ENCODE results near the gene SYPL2.

Gene SYPL2

DNA sequence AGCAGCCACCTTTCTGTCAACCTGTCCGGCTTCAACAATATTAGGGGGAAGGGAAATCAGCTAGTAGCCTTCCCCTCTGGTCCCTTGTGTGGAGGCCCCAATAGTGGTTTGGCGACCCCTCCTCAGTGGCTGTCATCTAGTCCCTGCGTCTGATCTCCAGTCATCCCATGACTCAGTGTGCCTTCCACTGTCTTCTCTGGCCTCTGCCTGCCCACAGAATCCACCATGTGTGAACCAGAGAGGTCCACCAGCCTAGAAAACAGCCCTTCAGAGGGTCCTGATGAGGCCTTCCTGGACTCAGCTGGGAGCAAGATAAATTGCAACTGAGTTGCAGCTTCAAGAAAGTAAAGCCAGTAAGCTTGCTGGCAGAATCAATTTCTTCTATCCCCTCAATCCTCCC lies 13.6 kb downstream of the SYPL2 start:
- no peak for DNase-seq (ENCODE audit: low read depth)
- TF ChIP-seq POLR2A (IDR thresholded peaks at IDR 0.05; ENCODE audit: extremely low read depth, insufficient read length) (no peak), MYC (IDR thresholded peaks at IDR 0.05; ENCODE audit: low read depth, low read length) (no peak)
- TF ChIP-seq, protein P1, sequence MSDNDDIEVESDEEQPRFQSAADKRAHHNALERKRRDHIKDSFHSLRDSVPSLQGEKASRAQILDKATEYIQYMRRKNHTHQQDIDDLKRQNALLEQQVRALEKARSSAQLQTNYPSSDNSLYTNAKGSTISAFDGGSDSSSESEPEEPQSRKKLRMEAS (IDR thresholded peaks at IDR 0.05; ENCODE audit: low read depth, low read length), result no peak
- TF ChIP-seq, protein P2, sequence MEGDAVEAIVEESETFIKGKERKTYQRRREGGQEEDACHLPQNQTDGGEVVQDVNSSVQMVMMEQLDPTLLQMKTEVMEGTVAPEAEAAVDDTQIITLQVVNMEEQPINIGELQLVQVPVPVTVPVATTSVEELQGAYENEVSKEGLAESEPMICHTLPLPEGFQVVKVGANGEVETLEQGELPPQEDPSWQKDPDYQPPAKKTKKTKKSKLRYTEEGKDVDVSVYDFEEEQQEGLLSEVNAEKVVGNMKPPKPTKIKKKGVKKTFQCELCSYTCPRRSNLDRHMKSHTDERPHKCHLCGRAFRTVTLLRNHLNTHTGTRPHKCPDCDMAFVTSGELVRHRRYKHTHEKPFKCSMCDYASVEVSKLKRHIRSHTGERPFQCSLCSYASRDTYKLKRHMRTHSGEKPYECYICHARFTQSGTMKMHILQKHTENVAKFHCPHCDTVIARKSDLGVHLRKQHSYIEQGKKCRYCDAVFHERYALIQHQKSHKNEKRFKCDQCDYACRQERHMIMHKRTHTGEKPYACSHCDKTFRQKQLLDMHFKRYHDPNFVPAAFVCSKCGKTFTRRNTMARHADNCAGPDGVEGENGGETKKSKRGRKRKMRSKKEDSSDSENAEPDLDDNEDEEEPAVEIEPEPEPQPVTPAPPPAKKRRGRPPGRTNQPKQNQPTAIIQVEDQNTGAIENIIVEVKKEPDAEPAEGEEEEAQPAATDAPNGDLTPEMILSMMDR (IDR thresholded peaks at IDR 0.05; ENCODE audit: low read depth, low read length), result no peak
- H3K4me3 ChIP-seq (ENCODE audit: low read depth, low read length), result no peak overlapping the region

DNA sequence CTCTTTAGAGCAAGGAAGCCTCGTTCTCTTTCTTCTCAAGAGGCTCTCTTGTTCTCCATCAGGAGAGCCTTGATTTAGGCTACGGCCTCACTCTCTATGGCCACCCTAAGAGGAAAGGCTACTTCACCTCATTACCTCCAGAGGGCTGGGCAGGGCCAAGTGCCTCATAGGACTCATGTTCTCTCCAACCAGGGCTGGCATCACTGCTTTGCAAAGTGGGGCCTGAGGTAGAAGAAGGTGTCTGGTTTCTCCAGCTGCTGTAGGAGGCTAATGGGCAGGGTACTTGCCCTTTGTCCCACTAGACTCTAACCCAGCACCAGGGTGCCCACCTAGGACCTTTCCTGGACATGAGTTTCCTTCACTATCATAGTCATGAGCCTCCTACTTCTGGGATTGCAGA lies 15.3 kb downstream of the SYPL2 start:
- TF ChIP-seq, protein P2 (IDR thresholded peaks at IDR 0.05; ENCODE audit: low read depth, low read length), result no peak
- TF ChIP-seq, protein P1 (IDR thresholded peaks at IDR 0.05; ENCODE audit: low read depth, low read length), result no peak
- TF ChIP-seq MYC (IDR thresholded peaks at IDR 0.05; ENCODE audit: low read depth, low read length) (no peak), POLR2A (IDR thresholded peaks at IDR 0.05; ENCODE audit: extremely low read depth, insufficient read length) (no peak)
- no peak overlapping the region for H3K4me3 ChIP-seq (ENCODE audit: low read depth, low read length)
- no peak for DNase-seq (ENCODE audit: low read depth)

DNA sequence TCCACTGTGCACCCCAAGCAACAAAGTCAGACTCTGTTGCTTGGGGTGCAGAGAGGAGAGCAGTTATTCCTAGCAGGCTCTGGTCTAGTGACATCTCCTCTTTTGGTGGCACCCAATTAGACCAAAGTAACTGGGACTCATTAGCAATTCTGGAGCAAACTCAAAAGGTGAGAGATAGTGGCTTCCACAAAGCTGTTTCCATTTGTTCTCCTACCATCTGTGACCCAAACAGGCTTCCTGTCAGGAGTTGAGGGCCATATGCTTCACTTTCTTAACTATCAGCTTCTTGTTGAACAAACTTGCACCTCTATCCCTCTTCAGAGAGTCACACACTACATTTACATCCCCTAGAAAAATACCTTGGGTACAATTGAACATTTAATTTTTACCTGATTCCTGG lies 15.9 kb downstream of the SYPL2 start:
- TF ChIP-seq, protein P2 (IDR thresholded peaks at IDR 0.05; ENCODE audit: low read depth, low read length), result no peak
- no peak for TF ChIP-seq MYC (IDR thresholded peaks at IDR 0.05; ENCODE audit: low read depth, low read length)
- H3K4me3 ChIP-seq (ENCODE audit: low read depth, low read length), result no peak overlapping the region
- DNase-seq (ENCODE audit: low read depth), result no peak

DNA sequence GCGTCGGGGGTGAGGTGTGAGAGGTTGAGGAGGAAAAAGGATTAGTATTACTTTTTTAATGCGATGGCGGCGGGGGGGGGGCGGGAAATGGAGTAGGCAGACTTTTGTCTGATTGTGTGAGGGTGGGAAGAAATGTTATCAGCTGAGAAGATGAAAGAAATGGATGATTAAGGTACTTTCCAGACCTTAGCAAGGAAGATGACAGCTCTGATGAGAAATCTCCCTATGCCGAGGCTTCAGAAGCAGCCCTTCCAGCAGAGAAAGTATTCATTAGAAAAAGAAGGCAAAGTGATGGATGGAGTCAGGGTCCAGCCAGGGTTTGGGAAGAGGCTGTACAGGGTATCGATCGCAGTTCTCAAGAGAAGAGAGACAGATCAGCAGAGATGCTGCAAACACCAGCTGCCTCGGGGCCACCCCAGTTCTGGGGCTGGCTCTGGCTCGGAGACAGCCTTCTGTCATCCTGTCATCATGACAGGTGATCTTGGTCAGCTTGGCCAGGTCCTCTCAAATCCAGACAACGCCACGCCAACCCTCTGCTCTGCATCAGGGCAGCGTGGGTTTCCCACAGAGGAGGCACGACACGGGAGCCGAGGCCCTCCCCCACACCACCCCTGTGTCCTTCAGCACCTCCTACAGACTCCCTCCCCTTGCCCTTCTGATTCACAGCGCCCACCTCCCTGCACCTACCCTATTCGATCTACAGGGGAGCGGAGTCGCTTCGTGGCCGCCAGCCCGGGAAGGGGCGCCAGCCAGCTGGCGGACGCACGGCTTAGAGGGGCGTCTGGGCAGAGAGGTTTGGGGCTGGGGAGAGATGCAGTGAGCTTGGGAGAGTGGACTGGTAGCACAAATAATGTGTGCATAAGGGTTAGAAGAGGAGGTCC lies 16.7 kb downstream of the SYPL2 start:
- TF ChIP-seq, protein P2 (IDR thresholded peaks at IDR 0.05; ENCODE audit: low read depth, low read length), result no peak
- TF ChIP-seq MYC (IDR thresholded peaks at IDR 0.05; ENCODE audit: low read depth, low read length) (no peak), POLR2A (IDR thresholded peaks at IDR 0.05; ENCODE audit: extremely low read depth, insufficient read length) (no peak)
- TF ChIP-seq, protein P1 (IDR thresholded peaks at IDR 0.05; ENCODE audit: low read depth, low read length), result no peak
- peak overlapping the region; percentile 73 for H3K4me3 ChIP-seq (ENCODE audit: low read depth, low read length)
- no peak for DNase-seq (ENCODE audit: low read depth)

DNA sequence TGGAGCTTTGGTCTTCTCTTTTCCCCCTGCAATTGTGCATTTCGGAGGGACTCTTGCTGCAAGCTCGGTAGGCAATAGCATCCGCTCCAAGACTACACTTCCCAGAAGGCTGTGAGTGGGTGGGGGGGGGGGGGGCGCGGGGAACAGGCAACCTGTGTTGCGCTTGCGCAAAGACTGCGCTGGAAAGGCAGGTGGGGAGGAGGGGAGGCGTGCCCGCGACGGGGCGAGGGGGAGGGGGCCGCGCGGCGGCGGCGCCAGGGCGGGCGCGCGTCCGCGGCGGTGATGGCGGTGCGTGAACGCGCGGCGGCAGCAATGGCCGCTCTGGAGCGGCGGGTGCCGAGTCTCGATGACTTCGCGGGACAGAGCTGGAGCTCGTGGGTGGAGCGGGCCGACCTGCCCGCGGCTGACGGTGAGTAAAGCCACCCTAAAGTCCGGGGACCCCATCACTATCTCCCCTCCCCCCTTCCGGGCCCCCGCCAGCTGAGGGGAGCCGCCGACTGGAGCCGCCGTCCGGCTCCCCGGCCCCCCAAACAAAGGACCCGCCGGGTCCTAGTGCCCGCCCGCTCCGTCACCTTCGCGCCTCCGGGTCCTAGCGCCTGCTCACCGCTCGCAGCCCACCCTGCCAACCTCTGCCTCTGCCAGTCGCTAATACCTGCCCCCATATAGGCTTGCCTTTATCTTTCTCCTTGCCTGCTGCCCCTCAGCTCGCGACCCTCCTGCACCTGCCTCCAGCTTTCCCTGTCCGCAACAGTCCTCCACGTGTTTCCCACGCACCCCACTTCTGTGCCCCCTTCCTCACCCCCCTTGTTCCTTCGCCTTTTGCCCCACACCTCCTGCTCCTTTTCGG lies 17.5 kb downstream of the SYPL2 start, which contains the start of gene ATXN7L2:
TSS of gene ATXN7L2 (plus strand) at position 234 of the 847 bp plus-strand sequence. CDS start at position 283, 49 bp downstream.
- peak; percentile 89 for DNase-seq (ENCODE audit: low read depth)
- TF ChIP-seq, protein P1 (IDR thresholded peaks at IDR 0.05; ENCODE audit: low read depth, low read length), result peak; percentile 83
- TF ChIP-seq MYC (IDR thresholded peaks at IDR 0.05; ENCODE audit: low read depth, low read length) (peak; percentile 93), POLR2A (IDR thresholded peaks at IDR 0.05; ENCODE audit: extremely low read depth, insufficient read length) (peak; percentile 63)
- TF ChIP-seq, protein P2 (IDR thresholded peaks at IDR 0.05; ENCODE audit: low read depth, low read length), result no peak
- H3K4me3 ChIP-seq (ENCODE audit: low read depth, low read length), result peak within 1 kb of the TSS; percentile 81
